GM21576 (cell line): ENCODE results near the gene ACTN3.
"Not testable (repeated sequence)": the region's sequence is repeated elsewhere in the genome, so short reads cannot be mapped to it uniquely, and the experiment has no call there.

Source experiments
- ATAC-seq: cut with Tn5 transposase; IDR thresholded peaks from one replicate; pipeline ENCODE4 v1.9.1; 2021; ENCODE audit warnings: mild to moderate bottlenecking, moderate library complexity; ENCODE audit not compliant: unreplicated experiment

ACTN3 gene

DNA sequence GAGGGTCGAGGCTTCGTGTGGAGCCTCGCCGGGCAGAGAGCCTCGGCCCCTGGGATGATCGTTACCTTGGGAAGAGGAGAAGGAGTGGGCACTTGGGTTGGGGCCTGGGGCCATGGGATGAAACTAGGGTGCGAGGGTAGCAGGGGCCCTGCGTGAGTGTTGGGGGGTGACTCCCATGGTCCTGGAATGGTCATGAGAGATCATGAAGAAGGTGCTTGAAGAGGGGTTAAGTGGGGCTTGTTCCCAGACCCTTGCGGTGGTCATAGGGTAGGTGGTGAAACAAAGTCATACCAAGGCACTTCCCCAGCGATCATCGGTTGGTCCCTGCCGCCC, 46.6 kb downstream of the ACTN3 start:
- no peak for ATAC-seq

DNA sequence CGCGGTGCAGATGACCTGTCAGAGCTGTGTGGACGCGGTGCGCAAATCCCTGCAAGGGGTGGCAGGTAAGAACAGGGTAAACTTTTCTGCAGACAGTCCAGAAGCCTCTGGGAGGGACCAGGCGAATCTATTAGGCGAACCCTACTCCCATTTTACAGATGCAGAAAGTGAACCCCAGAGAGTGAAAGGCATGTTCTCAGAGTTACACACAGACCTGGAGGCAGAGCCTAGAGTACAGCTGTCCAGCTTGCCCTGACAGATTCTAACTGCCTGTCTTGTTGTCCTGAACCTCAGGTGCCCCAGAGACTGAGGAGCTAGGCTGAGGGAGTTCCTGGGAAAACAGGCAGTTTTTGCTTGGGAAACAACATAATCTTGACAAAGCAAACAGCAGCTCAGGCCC, 46.9 kb downstream of the ACTN3 start:
- ATAC-seq, result no peak

DNA sequence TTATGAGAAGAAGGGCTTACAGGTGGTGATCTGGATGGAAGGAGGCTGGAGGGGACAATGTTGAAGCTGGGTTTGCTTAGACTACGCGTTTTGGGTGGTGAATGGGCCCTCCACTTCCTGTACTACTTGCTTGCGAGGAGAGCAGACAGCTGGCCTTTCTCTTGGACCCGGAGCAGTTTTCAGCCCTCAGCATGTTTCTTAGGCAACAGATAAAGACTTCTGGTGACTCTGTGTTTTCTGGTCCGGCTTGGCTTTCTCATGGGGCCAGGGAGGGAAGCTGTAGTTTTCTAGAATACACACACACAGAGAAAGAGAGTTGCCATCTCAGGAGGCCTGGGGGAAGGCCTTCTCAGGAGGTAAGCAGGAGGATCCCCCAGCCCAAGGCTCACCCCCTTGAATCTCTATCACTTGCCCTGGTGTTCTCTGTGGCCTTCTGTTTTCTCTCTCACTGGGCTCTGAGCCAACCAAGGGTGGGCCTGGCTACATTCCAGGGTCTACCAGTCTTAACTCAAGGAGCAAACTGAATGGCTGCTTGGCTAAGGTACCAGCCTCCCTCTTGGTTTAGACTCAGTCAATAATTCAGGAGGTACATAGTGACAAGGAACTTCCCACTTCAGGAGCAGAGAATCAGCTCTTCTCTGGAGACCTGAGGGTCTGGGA, 48.7 kb downstream of the ACTN3 start:
- no peak for ATAC-seq

DNA sequence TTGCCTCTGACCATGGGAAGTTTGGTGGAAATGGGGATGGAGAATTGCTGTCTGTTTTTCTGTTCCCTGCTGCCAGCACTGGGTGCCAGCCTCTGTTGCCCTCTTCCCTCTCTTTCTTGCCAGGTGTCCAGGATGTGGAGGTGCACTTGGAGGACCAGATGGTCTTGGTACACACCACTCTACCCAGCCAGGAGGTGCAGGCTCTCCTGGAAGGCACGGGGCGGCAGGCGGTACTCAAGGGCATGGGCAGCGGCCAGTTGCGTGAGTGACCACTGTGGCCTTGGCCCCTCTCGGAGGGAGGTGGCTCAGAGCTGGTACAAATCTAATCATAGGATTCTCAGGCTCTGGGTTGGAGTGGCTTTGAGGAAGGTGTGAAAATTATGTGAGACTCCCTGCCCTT, 52.3 kb downstream of the ACTN3 start:
- no peak for ATAC-seq

DNA sequence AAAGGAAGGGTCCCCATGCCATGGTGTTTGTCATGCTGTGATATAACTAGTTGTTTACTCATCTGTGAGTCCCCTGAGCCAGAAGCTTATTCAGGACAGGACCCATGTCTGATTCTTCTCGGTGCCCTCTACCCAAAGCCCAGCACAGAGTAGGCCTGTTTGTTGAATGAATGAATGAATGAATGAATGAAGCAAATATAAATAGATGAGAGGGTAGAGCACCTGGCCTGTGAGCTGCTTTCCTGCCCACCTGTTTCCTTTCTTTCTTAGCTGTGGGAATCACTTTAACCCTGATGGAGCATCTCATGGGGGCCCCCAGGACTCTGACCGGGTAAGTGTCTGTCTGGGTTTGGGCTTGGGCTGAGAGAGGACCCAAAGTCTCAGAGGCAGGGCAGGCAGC, 53.5 kb downstream of the ACTN3 start:
- ATAC-seq, result no peak

DNA sequence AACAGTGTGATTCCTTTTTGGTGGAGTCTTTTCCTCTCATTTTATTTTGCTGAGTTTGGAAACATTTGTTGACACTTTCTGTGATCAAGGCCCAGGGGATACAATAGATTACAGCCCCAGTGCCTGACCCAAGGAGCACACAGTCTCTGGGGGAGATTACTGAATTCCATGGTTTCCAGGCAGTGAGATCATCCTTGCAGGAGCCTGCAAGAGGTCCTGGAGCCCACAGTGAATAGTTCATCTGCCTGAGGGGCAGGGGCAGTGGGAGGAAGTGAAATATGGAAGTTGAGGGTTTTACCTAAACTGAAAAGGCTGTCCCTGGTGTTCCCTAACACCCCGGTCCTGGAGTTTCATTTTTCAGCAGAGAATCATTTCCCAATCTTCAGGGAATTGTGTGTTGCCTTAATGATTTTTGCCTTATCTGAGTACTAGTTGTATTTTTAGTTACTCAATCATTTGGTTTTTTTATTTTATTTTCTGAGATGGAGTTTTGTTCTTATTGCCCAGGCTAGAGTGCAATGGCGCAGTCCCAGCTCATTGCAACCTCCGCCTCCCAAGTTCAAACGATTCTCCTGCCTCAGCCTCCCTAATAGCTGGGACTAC, 54.0 kb downstream of the ACTN3 start:
- no peak for ATAC-seq

DNA sequence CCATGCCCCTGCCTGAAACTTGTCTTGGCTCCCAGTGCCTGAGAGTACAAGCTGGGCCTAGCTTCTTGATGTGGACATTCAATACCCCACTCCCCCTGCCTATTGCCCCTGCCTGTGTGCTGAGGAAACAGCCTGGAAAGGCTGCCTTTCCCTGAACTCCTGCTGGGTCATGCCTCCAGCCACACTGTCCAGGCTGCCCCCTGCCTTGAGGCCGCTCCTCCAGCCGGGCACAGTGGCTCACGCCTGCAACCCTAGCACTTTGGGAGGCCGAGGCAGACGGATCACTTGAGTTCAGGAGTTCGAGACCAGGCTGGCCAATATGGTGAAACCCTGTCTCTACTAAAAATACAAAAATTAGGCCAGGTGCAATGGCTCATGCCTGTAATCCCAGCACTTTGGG, 56.4 kb downstream of the ACTN3 start:
- no peak for ATAC-seq

DNA sequence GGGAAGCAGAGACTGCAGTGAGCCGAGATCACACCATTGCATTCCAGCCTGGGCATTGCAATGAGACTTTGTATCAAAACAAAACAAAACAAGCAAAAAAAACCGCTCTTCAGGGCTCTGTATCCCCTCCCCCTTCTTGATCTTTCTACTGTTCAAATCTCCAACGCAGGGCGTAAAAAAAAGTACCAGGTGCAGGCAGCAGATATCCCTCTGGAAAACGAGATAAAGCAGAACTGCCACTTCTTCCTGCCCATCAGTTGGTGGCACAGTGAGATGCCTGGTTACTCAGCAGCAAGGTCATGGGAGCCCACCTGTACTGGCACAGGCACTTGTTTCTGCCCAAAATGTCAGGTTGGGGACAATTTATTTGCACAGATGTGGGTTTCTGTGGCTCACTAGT, 57.5 kb downstream of the ACTN3 start:
- no peak for ATAC-seq

DNA sequence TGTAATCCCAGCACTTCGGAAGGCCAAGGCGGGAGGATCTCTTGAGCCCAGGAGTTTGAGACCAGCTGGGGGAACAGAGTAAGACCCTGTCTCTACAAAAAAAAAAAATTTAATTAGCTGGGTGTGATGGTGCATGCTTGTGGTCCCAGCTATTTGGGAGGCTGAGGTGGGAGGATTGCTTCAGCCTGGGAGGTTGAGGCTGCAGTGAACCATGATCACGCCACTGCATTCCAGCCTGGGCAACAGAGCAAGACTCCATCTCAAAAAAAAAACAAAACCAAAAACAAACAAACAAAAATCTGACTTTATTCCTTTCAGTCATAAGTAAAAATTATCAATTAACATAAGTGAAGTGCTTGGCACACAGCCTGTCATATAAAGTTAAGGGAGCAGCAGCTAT, 59.9 kb downstream of the ACTN3 start:
- not testable (repeated sequence) for ATAC-seq

DNA sequence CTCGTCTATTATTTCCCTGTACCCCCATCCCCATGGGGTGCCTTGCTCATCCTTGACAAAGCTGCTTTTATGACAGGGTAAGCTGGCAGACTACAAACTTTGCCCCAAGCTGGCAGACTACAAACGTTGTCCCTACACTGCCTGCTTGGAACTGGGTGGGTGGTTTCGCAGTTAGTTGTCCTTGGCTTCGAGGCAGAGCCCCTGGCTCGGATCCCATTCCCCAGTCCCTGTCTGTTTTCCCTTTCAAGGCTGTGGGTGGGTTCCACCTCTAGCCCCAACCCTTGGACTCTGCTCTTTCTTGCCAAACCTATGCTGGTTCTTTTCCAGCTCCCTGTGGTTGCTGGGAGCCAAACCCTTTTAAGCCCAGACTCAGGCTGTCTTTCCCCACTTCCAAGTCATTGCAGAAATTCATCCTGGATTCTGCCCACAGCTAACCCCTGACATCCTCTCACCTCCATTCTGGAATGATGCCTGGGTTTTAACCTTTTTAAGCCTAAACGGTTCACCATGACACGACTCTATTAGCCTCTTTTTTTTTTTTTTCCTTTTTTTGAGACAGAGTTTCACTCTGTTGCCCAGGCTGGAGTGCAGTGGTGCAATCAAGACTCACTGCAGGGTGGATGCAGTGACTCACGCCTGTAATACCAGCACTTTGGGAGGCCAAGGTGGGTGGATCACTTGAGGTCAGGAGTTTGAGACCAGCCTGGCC, 60.6 kb downstream of the ACTN3 start:
- ATAC-seq, result no peak

DNA sequence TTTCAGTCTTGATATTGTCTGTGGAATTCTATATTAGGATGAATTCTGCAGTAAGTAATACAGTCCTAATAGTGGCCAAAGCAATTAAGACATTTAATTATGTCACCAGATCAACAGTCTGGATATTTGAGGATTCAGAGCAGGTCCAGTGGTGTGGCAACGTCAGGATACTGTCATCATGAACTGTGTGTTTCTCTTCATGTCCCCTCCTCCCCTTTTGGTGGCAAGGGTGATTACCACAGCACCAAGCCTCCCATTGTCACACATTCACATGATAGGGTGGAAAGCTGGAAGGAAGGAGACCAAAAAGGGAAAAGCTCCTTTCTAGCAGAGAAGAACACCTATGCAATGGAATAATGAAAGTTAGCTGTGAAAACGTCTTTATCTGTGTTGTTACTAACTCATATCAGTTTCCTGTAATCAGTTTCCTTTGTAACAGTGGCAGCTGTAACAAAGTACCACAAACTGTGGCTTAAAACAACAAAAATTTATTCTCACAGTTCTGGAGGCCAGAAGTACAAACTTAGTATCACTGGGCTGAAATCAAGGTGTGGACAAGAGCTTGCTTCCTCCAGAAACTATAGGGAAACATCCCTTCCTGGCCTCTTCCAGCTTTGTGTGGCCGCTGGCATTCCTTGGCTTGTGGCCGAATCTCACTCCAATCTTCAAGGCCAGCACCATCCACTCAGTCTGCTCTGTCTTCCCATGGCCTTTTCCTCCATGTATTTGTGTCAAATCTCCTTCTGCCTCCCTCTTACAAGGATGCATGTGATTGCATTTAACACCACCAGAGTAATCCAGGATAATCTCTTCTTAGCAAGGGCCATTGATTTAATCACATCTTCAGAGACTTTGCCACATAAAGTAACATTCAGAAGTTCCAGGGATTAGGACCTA, 63.3 kb downstream of the ACTN3 start:
- ATAC-seq, result no peak

DNA sequence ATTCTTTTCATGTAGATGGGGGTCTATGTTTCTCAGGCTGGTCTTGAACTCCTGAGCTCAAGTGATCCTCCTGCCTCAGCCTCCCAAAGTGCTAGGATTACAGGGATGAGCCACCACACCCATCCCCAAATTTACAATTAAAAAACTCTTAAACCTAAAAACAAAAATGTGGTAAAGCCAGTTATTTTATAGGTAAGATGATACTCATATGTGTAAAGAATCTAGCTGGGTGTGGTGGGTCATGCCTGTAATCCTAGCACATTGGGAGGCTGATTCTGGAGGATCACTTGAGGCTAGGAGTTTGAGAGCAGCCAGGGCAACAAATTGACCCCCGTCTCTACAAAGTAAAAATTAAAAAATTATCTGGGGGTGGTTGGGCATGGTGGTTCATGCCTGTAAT, 65.8 kb downstream of the ACTN3 start:
- ATAC-seq, result no peak
